Fibroblast of lung (primary cell): ENCODE measurements around the gene ZNF557. TPM values are rescaled to one million over a fixed set of nuclear protein-coding genes. Genes with fewer than 3 reads are reported as not detected.
"Not testable (repeated sequence)": the region's sequence is repeated elsewhere in the genome, so short reads cannot be mapped to it uniquely, and the experiment has no call there.

ENCODE experiments used
- DNase-seq, 2 donors: peaks; one replicate each; pipeline versions ENCODE4 v3.0.0 to v3.0.0-alpha.2; 2010; ENCODE audit warnings: low read depth in 2 of 2
- H2AFZ ChIP-seq: 2 replicates; pipeline ENCODE4 v1.5.1; 2012; ENCODE audit warnings: low read length, control low read depth, inconsistent platforms
- H3K27ac ChIP-seq: 2 replicates; pipeline ENCODE4 v1.5.1; 2011; ENCODE audit warnings: low read length, control low read depth; ENCODE audit not compliant: insufficient read depth
- H3K27me3 ChIP-seq: 2 replicates; pipeline ENCODE4 v1.5.1; 2011; ENCODE audit warnings: mild to moderate bottlenecking, low read length; ENCODE audit not compliant: control insufficient read depth, insufficient read depth
- H3K36me3 ChIP-seq: 2 replicates; pipeline ENCODE4 v1.5.1; 2011; ENCODE audit warnings: low read length; ENCODE audit not compliant: control insufficient read depth, insufficient read depth
- H3K4me1 ChIP-seq: 2 replicates; pipeline ENCODE4 v1.5.1; 2011; ENCODE audit warnings: low read length; ENCODE audit not compliant: control insufficient read depth, insufficient read depth; ENCODE audit errors: extremely low read depth
- H3K4me2 ChIP-seq: 2 replicates; pipeline ENCODE4 v1.5.1; 2011; ENCODE audit warnings: low read length, control low read depth; ENCODE audit not compliant: insufficient read depth; ENCODE audit errors: extremely low read depth
- H3K4me3 ChIP-seq, 4 experiments: fragments of 200-600 bp in 1 of 4; sonication (generic) in 1 of 4; replicated peaks in 1 of 4; 2 replicates each; pipeline ENCODE4 v1.5.1; 2011 to 2016; ENCODE audit warnings: low read length in 4 of 4, low read depth in 3 of 4, mild to moderate bottlenecking in 3 of 4, control low read depth in 2 of 4, inconsistent platforms in 1 of 4, mixed read lengths in 1 of 4; ENCODE audit not compliant: insufficient read depth in 1 of 4; ENCODE audit errors: control extremely low read depth in 1 of 4
- H3K79me2 ChIP-seq: 2 replicates; pipeline ENCODE4 v1.5.1; 2012; ENCODE audit warnings: mild to moderate bottlenecking, low read length, inconsistent platforms; ENCODE audit not compliant: control insufficient read depth, insufficient read depth
- H3K9ac ChIP-seq: 2 replicates; pipeline ENCODE4 v1.5.1; 2011; ENCODE audit warnings: mild to moderate bottlenecking, low read length, control low read depth; ENCODE audit not compliant: insufficient read depth
- H3K9me3 ChIP-seq: 2 replicates; pipeline ENCODE4 v1.5.1; 2012; ENCODE audit warnings: low read depth, low read length; ENCODE audit not compliant: control insufficient read depth, insufficient read depth
- H4K20me1 ChIP-seq: 2 replicates; pipeline ENCODE4 v1.5.1; 2011; ENCODE audit warnings: low read length; ENCODE audit not compliant: control insufficient read depth, insufficient read depth; ENCODE audit errors: extremely low read depth
- polyA plus RNA-seq, 2 donors: library from polyadenylated mRNA; depleted of rRNA in 1 of 2; stranded (reverse) in 1 of 2; unstranded in 1 of 2; fragments of >200 nt; gene quantifications; 2 replicates each; pipeline ENCODE4 v1.2.1, GENCODE V29; 2011 to 2012; ENCODE audit warnings: missing spikeins in 1 of 2
- total RNA-seq: library from RNA; depleted of rRNA; stranded (reverse); fragments of >200 nt; gene quantifications from 2 replicates; pipeline ENCODE4 v1.2.1, GENCODE V29; 2014

Gene ZNF557
- total and polyA plus RNA-seq, 2 donors (not counting 1 experiment from before 2014, with no cell fraction given), result 2.9 to 18.3 TPM

DNA sequence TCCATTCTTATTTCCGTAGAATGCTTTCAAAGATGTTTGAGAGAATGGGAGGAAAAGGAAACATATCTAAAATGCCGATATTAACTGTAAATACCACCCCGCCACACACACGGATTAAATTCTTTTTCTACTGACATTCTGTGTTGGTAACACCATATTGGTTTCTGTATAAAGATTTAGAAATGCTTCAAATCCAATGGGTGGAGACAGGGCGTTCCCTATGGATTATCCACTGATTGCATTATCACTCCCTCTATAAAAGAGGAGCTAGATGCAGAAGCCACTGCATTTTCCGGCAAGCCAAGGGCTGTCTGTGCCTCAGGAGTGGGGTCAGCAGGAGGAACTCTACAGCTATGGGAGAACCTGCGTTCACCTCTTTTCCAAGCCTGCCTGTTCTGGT, 20.5 kb upstream of the ZNF557 start, which contains the start of gene MBD3L2:
TSS of gene MBD3L2 (plus strand) at position 301 of the 400 bp plus-strand sequence. CDS start at position 354, 53 bp downstream.
- not testable (repeated sequence) for H3K9ac ChIP-seq, H4K20me1 ChIP-seq, H3K4me1 ChIP-seq, H3K4me2 ChIP-seq, H3K27ac ChIP-seq, DNase-seq, H3K36me3 ChIP-seq, H3K79me2 ChIP-seq, H3K9me3 ChIP-seq, H3K27me3 ChIP-seq, H2AFZ ChIP-seq, H3K4me3 ChIP-seq

- not testable (repeated sequence) for H4K20me1 ChIP-seq, H3K4me3 ChIP-seq, H2AFZ ChIP-seq, DNase-seq, H3K27me3 ChIP-seq, H3K4me2 ChIP-seq, H3K9me3 ChIP-seq, H3K79me2 ChIP-seq, H3K27ac ChIP-seq, H3K9ac ChIP-seq, H3K36me3 ChIP-seq, H3K4me1 ChIP-seq
Observed at GRCh38 chr19:7051421-7051820, 18.1 kb upstream of the ZNF557 start.

DNA sequence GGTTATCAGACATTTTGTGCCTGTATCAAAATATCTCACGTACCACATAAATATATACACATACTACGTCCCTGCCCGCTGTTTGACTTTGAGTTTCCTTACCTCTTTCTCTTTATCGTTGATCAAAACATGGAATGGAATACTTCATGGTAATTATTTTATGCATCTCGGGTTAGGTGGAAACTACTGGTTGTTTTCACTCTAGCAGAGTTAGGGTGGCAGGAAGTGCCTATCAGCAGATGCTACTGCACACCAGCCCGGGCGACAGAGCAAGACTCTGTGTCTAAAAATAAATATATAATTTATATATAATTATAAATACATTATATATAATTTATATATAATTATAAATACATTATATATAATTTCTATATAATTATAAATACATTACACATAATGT, 16.6 kb upstream of the ZNF557 start:
- H3K79me2 ChIP-seq, H3K9me3 ChIP-seq, H3K36me3 ChIP-seq, H3K27me3 ChIP-seq, H3K4me2 ChIP-seq, H2AFZ ChIP-seq, H3K27ac ChIP-seq, H3K9ac ChIP-seq, H4K20me1 ChIP-seq, H3K4me1 ChIP-seq, H3K4me3 ChIP-seq, DNase-seq: not testable (repeated sequence)

- not testable (repeated sequence) for H4K20me1 ChIP-seq, H2AFZ ChIP-seq, H3K4me3 ChIP-seq, H3K27ac ChIP-seq, DNase-seq, H3K9me3 ChIP-seq, H3K36me3 ChIP-seq, H3K9ac ChIP-seq, H3K4me2 ChIP-seq, H3K79me2 ChIP-seq, H3K27me3 ChIP-seq, H3K4me1 ChIP-seq
Observed at GRCh38 chr19:7054635-7055368, 14.7 kb upstream of the ZNF557 start.

GRCh38 chr19:7055679-7056078, 13.8 kb upstream of the ZNF557 start:
- H3K9me3 ChIP-seq, H3K79me2 ChIP-seq, H3K4me2 ChIP-seq, H2AFZ ChIP-seq, H3K27ac ChIP-seq, H3K4me3 ChIP-seq, H4K20me1 ChIP-seq, H3K27me3 ChIP-seq, DNase-seq, H3K4me1 ChIP-seq, H3K9ac ChIP-seq, H3K36me3 ChIP-seq: not testable (repeated sequence)

DNA sequence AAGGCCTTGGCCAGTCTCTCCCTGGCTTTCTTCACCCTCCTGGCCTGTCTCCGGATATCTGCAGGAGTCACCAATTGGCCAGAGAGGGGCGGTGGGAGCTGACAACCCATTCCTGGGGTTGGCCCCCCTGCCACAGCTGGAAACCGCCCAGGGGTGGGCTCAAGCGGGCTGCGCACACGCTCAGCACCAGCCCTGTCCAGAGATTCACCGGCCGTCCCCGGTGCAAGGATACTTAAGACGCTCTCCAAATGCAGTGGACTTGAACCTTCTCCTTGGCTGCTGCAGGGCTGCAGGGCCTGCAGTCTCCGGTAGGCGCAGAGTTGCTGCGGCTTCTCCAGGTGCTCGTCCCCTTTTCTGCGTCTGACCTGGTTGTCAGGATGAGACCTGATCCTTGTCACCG, 13.1 kb upstream of the ZNF557 start:
- not testable (repeated sequence) for H3K4me3 ChIP-seq, H3K79me2 ChIP-seq, H3K4me2 ChIP-seq, H4K20me1 ChIP-seq, H2AFZ ChIP-seq, H3K4me1 ChIP-seq, H3K9me3 ChIP-seq, H3K9ac ChIP-seq, H3K36me3 ChIP-seq, H3K27ac ChIP-seq, H3K27me3 ChIP-seq, DNase-seq

DNA sequence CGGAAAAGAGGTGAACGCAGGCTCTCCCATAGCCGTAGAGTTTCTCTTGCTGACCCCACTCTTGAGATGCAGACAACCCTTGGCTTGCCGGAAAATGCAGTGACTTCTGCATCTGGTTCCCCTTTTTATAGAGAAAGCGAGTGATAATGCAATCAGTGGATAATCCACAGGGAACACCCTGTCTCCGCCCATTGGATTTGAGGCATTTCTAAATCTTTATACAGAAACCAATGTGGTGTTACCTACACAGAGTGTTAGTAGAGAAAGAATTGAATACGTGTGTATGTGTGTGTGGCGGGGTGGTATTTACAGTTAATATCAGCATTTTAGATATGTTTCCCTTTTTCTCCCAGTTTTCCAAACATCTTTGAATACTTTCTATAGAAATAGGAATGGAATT, 10.9 kb upstream of the ZNF557 start, which contains the start of gene MBD3L3:
TSS of gene MBD3L3 (minus strand) at position 101 of the 400 bp plus-strand sequence. CDS start at position 30, 71 bp downstream.
- DNase-seq, H3K4me1 ChIP-seq, H3K4me3 ChIP-seq, H3K36me3 ChIP-seq, H3K79me2 ChIP-seq, H3K9ac ChIP-seq, H2AFZ ChIP-seq, H3K4me2 ChIP-seq, H3K27ac ChIP-seq, H4K20me1 ChIP-seq, H3K27me3 ChIP-seq, H3K9me3 ChIP-seq: not testable (repeated sequence)
